ENCODE results near the gene CELF1.

GRCh38 chr11:47523490-47524225 lies 29.3 kb downstream of the CELF1 start:
- no peak for TF ChIP-seq CTCF (conservative IDR thresholded peaks at IDR 0.05 in 1 of 2, IDR thresholded peaks at IDR 0.05 in 1 of 2; ENCODE audit: extremely low read depth in 1 of 2, insufficient read depth in 1 of 2, low read depth in 1 of 2, low read length in 2 of 2)
- no peak for TF ChIP-seq EZH2 (IDR thresholded peaks at IDR 0.05; ENCODE audit: borderline replicate concordance, low read length)

Data from mammary epithelial cell (primary cell).